Smooth muscle cell (in vitro differentiated cells): ENCODE measurements around the gene URGCP. TPM values are rescaled to one million over a fixed set of nuclear protein-coding genes. Genes with fewer than 3 reads are reported as not detected.

Source experiments
- DNase-seq: peaks from one replicate; lab custom pipeline; 2025; ENCODE audit not compliant: unreplicated experiment; lab: John Stamatoyannopoulos, UW
- H2AFZ ChIP-seq: fragments of 200-600 bp; sonication (generic); 2 replicates; pipeline ENCODE4 v1.6.0; 2016; ENCODE audit warnings: antibody characterized with exemption, low read depth, mild to moderate bottlenecking
- H3F3A ChIP-seq: fragments of 200-600 bp; sonication (generic); 2 replicates; pipeline ENCODE4 v1.6.0; 2017; ENCODE audit warnings: antibody characterized with exemption, low read depth
- H3K27ac ChIP-seq: fragments of 200-600 bp; sonication (generic); 2 replicates; pipeline ENCODE4 v1.5.1; 2016; ENCODE audit warnings: low read depth, mild to moderate bottlenecking
- H3K27me3 ChIP-seq: fragments of 200-600 bp; sonication (generic); 2 replicates; pipeline ENCODE4 v1.6.1; 2016; ENCODE audit warnings: low read depth, mild to moderate bottlenecking
- H3K36me3 ChIP-seq: fragments of 200-600 bp; sonication (generic); 2 replicates; pipeline ENCODE4 v1.5.1; 2016; ENCODE audit warnings: low read depth
- H3K4me1 ChIP-seq: fragments of 200-600 bp; sonication (generic); 2 replicates; pipeline ENCODE4 v1.5.1; 2016; ENCODE audit warnings: low read depth
- H3K4me2 ChIP-seq: fragments of 200-600 bp; sonication (generic); 2 replicates; pipeline ENCODE4 v1.6.0; 2016; ENCODE audit warnings: mild to moderate bottlenecking
- H3K4me3 ChIP-seq: fragments of 200-600 bp; sonication (generic); 2 replicates; pipeline ENCODE4 v1.5.1; 2016; ENCODE audit warnings: mild to moderate bottlenecking
- H3K79me2 ChIP-seq: fragments of 200-600 bp; sonication (generic); 2 replicates; pipeline ENCODE4 v1.6.0; 2016; ENCODE audit warnings: low read depth, mild to moderate bottlenecking
- H3K9ac ChIP-seq: fragments of 200-600 bp; sonication (generic); 2 replicates; pipeline ENCODE4 v1.6.0; 2016; ENCODE audit warnings: low read depth
- H3K9me3 ChIP-seq: fragments of 200-600 bp; sonication (generic); replicated peaks from 2 replicates; pipeline ENCODE4 v1.5.1; 2016; ENCODE audit warnings: low read depth
- H4K20me1 ChIP-seq: fragments of 200-600 bp; sonication (generic); 2 replicates; pipeline ENCODE4 v1.6.0; 2016; ENCODE audit warnings: low read depth
- CTCF ChIP-seq: fragments of 200-600 bp; sonication (generic); IDR thresholded peaks from 2 replicates; pipeline ENCODE4 v1.5.1; 2017; ENCODE audit warnings: borderline replicate concordance, mild to moderate bottlenecking, antibody characterized with exemption; ENCODE audit not compliant: insufficient read depth, poor library complexity, severe bottlenecking
- WGBS: methylation state at CpG from one replicate; pipeline ENCODE4 v1.1.7; 2016; ENCODE audit warnings: low lambda C conversion rate; 5-methylcytosine and 5-hydroxymethylcytosine counted together
- polyA plus RNA-seq: library from polyadenylated mRNA; unstranded; fragments of >200 nt; fragmentation: Nextera tagmentation; extraction: Ambion mirVana; gene quantifications from 2 replicates; pipeline ENCODE4 v1.2.1, GENCODE V29; 2016
- total RNA-seq: library from RNA; depleted of rRNA; stranded (reverse); fragments of >200 nt; gene quantifications from 2 replicates; pipeline ENCODE4 v1.2.3, GENCODE V29; 2014

The URGCP gene
- total and polyA plus RNA-seq, 2 experiments from 2014 or later: 20.4 to 24.8 TPM

GRCh38 chr7:43877968-43878864 lies 28.2 kb downstream of the URGCP start:
- Histone ChIP-seq H3K4me1 (no peaks in the 10 kb centered on the region), H3K79me2 (no peaks in the 10 kb centered on the region), H3K27me3 (no peaks in the 10 kb centered on the region), H3K4me3 (no peak overlapping the region), H3K4me2 (no peak overlapping the region), H3K9ac (no peak overlapping the region), H3K27ac (no peak overlapping the region), H2AFZ (no peak overlapping the region), H3K36me3 (no peaks in the 10 kb centered on the region), H4K20me1 (no peaks in the 10 kb centered on the region), H3F3A (no peaks in the 10 kb centered on the region), H3K9me3 (no peaks in the 10 kb centered on the region)
- no peak for TF ChIP-seq CTCF
- DNase-seq: no peak
- WGBS: 98% methylated on average over 38 of the region's 38 CpGs

GRCh38 chr7:43876976-43877745 lies 29.2 kb downstream of the URGCP start:
- H3K27me3 ChIP-seq: no peaks in the 10 kb centered on the region
- DNase-seq: no peak
- H3K79me2 ChIP-seq: no peaks in the 10 kb centered on the region
- H3K4me1 ChIP-seq: peaks cover 3% of the 10 kb centered on the region
- H3K4me3 ChIP-seq: no peak overlapping the region
- no peak overlapping the region for H2AFZ ChIP-seq
- H3K36me3 ChIP-seq: no peaks in the 10 kb centered on the region
- TF ChIP-seq CTCF: no peak
- no peaks in the 10 kb centered on the region for H4K20me1 ChIP-seq
- H3F3A ChIP-seq: no peaks in the 10 kb centered on the region
- H3K4me2 ChIP-seq: no peak overlapping the region
- no peak overlapping the region for H3K27ac ChIP-seq
- H3K9me3 ChIP-seq: no peaks in the 10 kb centered on the region
- H3K9ac ChIP-seq: no peak overlapping the region
- WGBS: 97% methylated on average over 25 of the region's 29 CpGs

GRCh38 chr7:43876241-43876640 lies 30.2 kb downstream of the URGCP start:
- no peaks in the 10 kb centered on the region for H3K9me3 ChIP-seq
- no peaks in the 10 kb centered on the region for H3K27me3 ChIP-seq
- no peak for TF ChIP-seq CTCF
- H4K20me1 ChIP-seq: no peaks in the 10 kb centered on the region
- no peaks in the 10 kb centered on the region for H3K79me2 ChIP-seq
- H3F3A ChIP-seq: no peaks in the 10 kb centered on the region
- no peak overlapping the region for H3K4me3 ChIP-seq
- no peak overlapping the region for H3K4me2 ChIP-seq
- WGBS: 94% methylated on average over 7 of the region's 7 CpGs
- H3K36me3 ChIP-seq: no peaks in the 10 kb centered on the region
- peaks cover 7% of the 10 kb centered on the region for H3K4me1 ChIP-seq
- H3K27ac ChIP-seq: no peak overlapping the region
- H2AFZ ChIP-seq: no peak overlapping the region
- no peak for DNase-seq
- H3K9ac ChIP-seq: no peak overlapping the region
